SK-N-SH treated with all-trans-retinoic acid at 6 μM for 48 hours (cell line): Measurements from ENCODE around the gene MPPED2.

Experiments
- CSDC2 ChIP-seq: fragments of 250-450 bp; sonication (Bioruptor Pico); IDR thresholded peaks from 2 replicates; pipeline ENCODE4 v1.5.0; 2020; ENCODE audit warnings: mild to moderate bottlenecking, moderate library complexity
- ESRRG ChIP-seq: fragments of 250-450 bp; sonication (Bioruptor Pico); IDR thresholded peaks from 2 replicates; pipeline ENCODE4 v1.6.1; 2021; ENCODE audit warnings: mild to moderate bottlenecking
- GLIS3 ChIP-seq: fragments of 250-450 bp; sonication (Bioruptor Pico); IDR thresholded peaks from 2 replicates; pipeline ENCODE4 v1.5.0; 2020; ENCODE audit warnings: mild to moderate bottlenecking, moderate library complexity
- ISL1 ChIP-seq: fragments of 250-450 bp; sonication (Bioruptor Pico); IDR thresholded peaks from 2 replicates; pipeline ENCODE4 v2.1.2; 2022; ENCODE audit warnings: mild to moderate bottlenecking, moderate library complexity
- OSR1 ChIP-seq: fragments of 250-450 bp; sonication (Bioruptor Pico); IDR thresholded peaks from 2 replicates; pipeline ENCODE4 v1.8.0; 2022; ENCODE audit warnings: moderate library complexity, mild to moderate bottlenecking, inconsistent platforms
- SNAI2 ChIP-seq: fragments of 250-450 bp; sonication (Bioruptor Pico); IDR thresholded peaks from 2 replicates; pipeline ENCODE4 v1.5.0; 2020; ENCODE audit warnings: mild to moderate bottlenecking, moderate library complexity
- ZFP3 ChIP-seq: fragments of 250-450 bp; sonication (Bioruptor Pico); IDR thresholded peaks from 2 replicates; pipeline ENCODE4 v1.5.0; 2020; ENCODE audit warnings: mild to moderate bottlenecking, moderate library complexity
- ZNF70 ChIP-seq: fragments of 450-650 bp; formaldehyde crosslinking; IDR thresholded peaks from 2 replicates; pipeline ENCODE4 v1.5.0; 2020; ENCODE audit warnings: mild to moderate bottlenecking, moderate library complexity
- ZNF8 ChIP-seq: fragments of 450-650 bp; formaldehyde crosslinking; IDR thresholded peaks from 2 replicates; pipeline ENCODE4 v1.5.0; 2020; ENCODE audit warnings: mild to moderate bottlenecking, moderate library complexity
- TF ChIP-seq, protein P1 (sequence below): fragments of 250-450 bp; sonication (Bioruptor Pico); IDR thresholded peaks from 2 replicates; pipeline ENCODE4 v1.8.0; 2020; ENCODE audit warnings: mild to moderate bottlenecking, moderate library complexity, borderline replicate concordance
- TF ChIP-seq, protein P2 (sequence below): fragments of 250-450 bp; sonication (Bioruptor Pico); IDR thresholded peaks from 2 replicates; pipeline ENCODE4 v1.5.1; 2021; ENCODE audit warnings: mild to moderate bottlenecking, moderate library complexity

DNA sequence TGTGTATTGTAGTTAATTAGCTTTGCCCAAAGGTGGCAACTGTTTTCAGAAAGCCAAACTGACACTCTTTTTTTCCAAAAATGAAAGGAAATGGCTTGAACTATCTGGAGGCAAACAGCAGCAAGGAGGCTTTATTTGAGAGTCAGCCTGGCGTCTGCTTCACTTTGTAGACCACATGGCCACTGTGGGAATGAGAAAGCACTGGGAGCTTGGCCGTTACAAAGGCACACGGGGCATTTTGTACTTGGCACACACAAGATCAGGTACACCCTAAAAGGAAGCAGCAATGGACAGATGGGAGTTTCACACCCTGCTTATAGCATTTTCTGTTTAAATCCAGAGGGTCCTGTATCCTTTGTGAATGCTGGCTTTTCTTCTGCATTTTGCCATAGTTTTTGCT, 126.3 kb downstream of the MPPED2 start:
- TF ChIP-seq ZNF8 (CRISPR knock-in tag) (no peak), CSDC2 (no peak), ESRRG (CRISPR knock-in tag) (no peak), OSR1 (CRISPR knock-in tag) (no peak), ZNF70 (CRISPR knock-in tag) (no peak), SNAI2 (CRISPR knock-in tag) (no peak), GLIS3 (no peak), ZFP3 (CRISPR knock-in tag) (no peak), ISL1 (CRISPR knock-in tag) (no peak)
- TF ChIP-seq, protein P1, sequence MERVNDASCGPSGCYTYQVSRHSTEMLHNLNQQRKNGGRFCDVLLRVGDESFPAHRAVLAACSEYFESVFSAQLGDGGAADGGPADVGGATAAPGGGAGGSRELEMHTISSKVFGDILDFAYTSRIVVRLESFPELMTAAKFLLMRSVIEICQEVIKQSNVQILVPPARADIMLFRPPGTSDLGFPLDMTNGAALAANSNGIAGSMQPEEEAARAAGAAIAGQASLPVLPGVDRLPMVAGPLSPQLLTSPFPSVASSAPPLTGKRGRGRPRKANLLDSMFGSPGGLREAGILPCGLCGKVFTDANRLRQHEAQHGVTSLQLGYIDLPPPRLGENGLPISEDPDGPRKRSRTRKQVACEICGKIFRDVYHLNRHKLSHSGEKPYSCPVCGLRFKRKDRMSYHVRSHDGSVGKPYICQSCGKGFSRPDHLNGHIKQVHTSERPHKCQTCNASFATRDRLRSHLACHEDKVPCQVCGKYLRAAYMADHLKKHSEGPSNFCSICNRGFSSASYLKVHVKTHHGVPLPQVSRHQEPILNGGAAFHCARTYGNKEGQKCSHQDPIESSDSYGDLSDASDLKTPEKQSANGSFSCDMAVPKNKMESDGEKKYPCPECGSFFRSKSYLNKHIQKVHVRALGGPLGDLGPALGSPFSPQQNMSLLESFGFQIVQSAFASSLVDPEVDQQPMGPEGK (CRISPR knock-in tag), result no peak
- TF ChIP-seq, protein P2, sequence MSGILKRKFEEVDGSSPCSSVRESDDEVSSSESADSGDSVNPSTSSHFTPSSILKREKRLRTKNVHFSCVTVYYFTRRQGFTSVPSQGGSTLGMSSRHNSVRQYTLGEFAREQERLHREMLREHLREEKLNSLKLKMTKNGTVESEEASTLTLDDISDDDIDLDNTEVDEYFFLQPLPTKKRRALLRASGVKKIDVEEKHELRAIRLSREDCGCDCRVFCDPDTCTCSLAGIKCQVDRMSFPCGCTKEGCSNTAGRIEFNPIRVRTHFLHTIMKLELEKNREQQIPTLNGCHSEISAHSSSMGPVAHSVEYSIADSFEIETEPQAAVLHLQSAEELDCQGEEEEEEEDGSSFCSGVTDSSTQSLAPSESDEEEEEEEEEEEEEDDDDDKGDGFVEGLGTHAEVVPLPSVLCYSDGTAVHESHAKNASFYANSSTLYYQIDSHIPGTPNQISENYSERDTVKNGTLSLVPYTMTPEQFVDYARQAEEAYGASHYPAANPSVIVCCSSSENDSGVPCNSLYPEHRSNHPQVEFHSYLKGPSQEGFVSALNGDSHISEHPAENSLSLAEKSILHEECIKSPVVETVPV (CRISPR knock-in tag), result no peak
